ENCODE results near the gene RBM22. TPM values are rescaled to one million over a fixed set of nuclear protein-coding genes. Genes with fewer than 3 reads are reported as not detected.

RBM22 gene
- total RNA-seq, 2 donors from 2014 or later, result 40.0 to 42.6 TPM

GRCh38 chr5:150690760-150691159 is 10.1 kb downstream of the RBM22 start:
- no peaks in the 10 kb centered on the region for H3K9me3 ChIP-seq
- DNase-seq, result no peak
- intact Hi-C loops (cut with DNase I), result no loop called here
- peaks cover 24% of the 10 kb centered on the region for H3K36me3 ChIP-seq
- H3K9ac ChIP-seq (ENCODE audit: low read depth in 2 of 2, low read length in 2 of 2), result no peak overlapping the region
- H3K4me3 ChIP-seq, result no peak overlapping the region
- no peaks in the 10 kb centered on the region for H3K4me1 ChIP-seq
- TF ChIP-seq, protein P1, sequence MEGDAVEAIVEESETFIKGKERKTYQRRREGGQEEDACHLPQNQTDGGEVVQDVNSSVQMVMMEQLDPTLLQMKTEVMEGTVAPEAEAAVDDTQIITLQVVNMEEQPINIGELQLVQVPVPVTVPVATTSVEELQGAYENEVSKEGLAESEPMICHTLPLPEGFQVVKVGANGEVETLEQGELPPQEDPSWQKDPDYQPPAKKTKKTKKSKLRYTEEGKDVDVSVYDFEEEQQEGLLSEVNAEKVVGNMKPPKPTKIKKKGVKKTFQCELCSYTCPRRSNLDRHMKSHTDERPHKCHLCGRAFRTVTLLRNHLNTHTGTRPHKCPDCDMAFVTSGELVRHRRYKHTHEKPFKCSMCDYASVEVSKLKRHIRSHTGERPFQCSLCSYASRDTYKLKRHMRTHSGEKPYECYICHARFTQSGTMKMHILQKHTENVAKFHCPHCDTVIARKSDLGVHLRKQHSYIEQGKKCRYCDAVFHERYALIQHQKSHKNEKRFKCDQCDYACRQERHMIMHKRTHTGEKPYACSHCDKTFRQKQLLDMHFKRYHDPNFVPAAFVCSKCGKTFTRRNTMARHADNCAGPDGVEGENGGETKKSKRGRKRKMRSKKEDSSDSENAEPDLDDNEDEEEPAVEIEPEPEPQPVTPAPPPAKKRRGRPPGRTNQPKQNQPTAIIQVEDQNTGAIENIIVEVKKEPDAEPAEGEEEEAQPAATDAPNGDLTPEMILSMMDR (IDR thresholded peaks at IDR 0.05), result no peak
- H3K27ac ChIP-seq, result no peak overlapping the region
- H3K27me3 ChIP-seq, result no peaks in the 10 kb centered on the region

DNA sequence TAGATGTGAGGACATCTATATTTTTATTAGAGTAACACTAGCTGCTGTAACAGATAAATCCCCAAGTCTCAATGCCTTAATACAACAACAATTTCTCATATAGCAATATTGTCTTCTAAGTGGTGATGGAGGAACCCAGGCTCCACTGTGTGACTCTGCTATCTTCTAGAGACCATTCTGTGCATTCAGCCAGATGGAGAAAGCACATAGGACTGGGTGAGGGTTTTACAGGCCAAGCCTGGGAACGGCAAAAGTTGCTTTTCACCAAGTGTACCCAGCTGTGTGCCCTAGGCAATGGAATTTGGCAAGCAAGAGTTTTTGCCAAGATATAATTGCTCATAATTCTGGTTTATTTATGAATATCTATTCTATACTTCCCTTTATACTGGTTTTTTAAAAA is 11.7 kb downstream of the RBM22 start:
- no peaks in the 10 kb centered on the region for H3K4me1 ChIP-seq
- no peaks in the 10 kb centered on the region for H3K27me3 ChIP-seq
- peaks cover 11% of the 10 kb centered on the region for H3K36me3 ChIP-seq
- TF ChIP-seq, protein P1 (IDR thresholded peaks at IDR 0.05), result no peak
- no peak overlapping the region for H3K27ac ChIP-seq
- intact Hi-C loops (cut with DNase I), result no loop called here
- DNase-seq, result no peak
- H3K4me3 ChIP-seq, result no peak overlapping the region
- H3K9ac ChIP-seq (ENCODE audit: low read depth in 2 of 2, low read length in 2 of 2), result no peak overlapping the region
- no peaks in the 10 kb centered on the region for H3K9me3 ChIP-seq

DNA sequence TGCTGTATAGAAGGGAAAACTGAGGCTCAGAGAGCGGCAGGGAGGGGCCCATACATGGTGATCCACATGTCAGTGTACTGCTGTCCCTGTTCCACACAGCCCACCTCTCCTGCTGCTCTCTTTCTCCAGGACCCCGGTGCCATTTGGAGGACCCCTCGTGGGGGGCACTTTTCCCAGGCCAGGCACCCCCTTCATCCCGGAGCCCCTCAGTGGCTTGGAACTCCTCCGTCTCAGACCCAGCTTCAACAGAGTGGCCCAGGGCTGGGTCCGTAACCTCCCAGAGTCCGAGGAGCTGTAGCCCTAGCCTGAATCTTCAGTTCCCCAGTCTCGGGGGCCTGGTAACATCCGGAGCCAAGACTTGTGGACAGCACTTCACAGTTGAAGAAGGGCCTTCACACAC is 24.3 kb downstream of the RBM22 start:
- no peak overlapping the region for H3K9ac ChIP-seq (ENCODE audit: low read depth in 2 of 2, low read length in 2 of 2)
- no peaks in the 10 kb centered on the region for H3K4me1 ChIP-seq
- TF ChIP-seq, protein P1 (IDR thresholded peaks at IDR 0.05), result no peak
- H3K27ac ChIP-seq, result no peak overlapping the region
- no peak for DNase-seq
- intact Hi-C loops (cut with DNase I), result no loop called here
- no peak overlapping the region for H3K4me3 ChIP-seq
- H3K9me3 ChIP-seq, result no peaks in the 10 kb centered on the region
- peaks cover 7% of the 10 kb centered on the region for H3K27me3 ChIP-seq
- no peaks in the 10 kb centered on the region for H3K36me3 ChIP-seq

- DNase-seq, result no peak
- H3K4me3 ChIP-seq, result no peak overlapping the region
- H3K4me1 ChIP-seq, result no peaks in the 10 kb centered on the region
- intact Hi-C loops (cut with DNase I), result no loop called here
- no peak overlapping the region for H3K9ac ChIP-seq (ENCODE audit: low read depth in 2 of 2, low read length in 2 of 2)
- no peaks in the 10 kb centered on the region for H3K9me3 ChIP-seq
- H3K27ac ChIP-seq, result no peak overlapping the region
- TF ChIP-seq, protein P1 (IDR thresholded peaks at IDR 0.05), result no peak
- peaks cover 16% of the 10 kb centered on the region for H3K27me3 ChIP-seq
- no peaks in the 10 kb centered on the region for H3K36me3 ChIP-seq
Measured at GRCh38 chr5:150675069-150675468, 25.8 kb downstream of the RBM22 start.

- intact Hi-C loops (cut with DNase I), result no loop called here
- Histone ChIP-seq H3K9ac (ENCODE audit: low read depth in 2 of 2, low read length in 2 of 2) (no peak overlapping the region), H3K4me1 (no peaks in the 10 kb centered on the region), H3K9me3 (no peaks in the 10 kb centered on the region), H3K4me3 (no peak overlapping the region), H3K27me3 (peaks cover 16% of the 10 kb centered on the region), H3K36me3 (no peaks in the 10 kb centered on the region), H3K27ac (no peak overlapping the region)
- DNase-seq, result no peak
- TF ChIP-seq, protein P1 (IDR thresholded peaks at IDR 0.05), result no peak
Measured at GRCh38 chr5:150674341-150674821, 26.5 kb downstream of the RBM22 start.
